HG03139 (cell line): ENCODE results near the gene CENPX.

ENCODE experiments used
- ATAC-seq: cut with Tn5 transposase; IDR thresholded peaks from one replicate; pipeline ENCODE4 v1.9.1; 2021; ENCODE audit not compliant: unreplicated experiment

CENPX gene

DNA sequence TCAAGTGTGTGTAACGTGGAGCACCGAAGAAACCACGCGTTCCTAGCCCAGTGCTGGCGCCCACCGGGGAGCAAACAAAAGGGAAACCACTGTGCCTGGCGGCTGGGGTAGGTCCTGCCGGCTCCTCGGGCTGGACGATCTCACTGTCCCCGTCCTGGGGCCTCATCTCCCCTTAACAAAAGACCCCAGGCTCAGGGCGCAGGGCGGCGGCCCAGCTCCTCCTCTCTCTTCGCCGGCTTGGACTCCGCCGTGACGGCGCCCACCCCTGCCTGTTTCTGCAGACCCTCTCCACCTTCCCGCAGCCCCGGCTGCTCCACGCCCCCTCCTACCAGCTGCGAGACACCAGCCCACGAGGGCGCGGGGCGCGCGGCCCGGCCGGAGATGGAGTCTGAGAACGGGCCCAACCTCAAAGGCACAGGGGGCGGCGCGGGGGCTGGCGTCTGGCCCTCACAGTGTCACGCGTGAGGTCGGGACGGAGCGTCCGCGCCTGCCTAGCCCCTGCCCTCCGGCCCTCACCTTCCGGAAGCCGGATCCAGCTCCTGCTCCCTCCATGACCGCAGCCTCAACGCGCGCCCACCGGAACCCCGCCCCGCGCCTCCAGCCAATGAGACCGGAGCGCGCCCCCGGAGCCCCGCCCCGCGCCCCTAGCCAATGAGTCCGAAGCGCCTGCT lies at the start of gene CENPX:
CENPX (minus strand) TSS at position 569 of the 671 bp plus-strand sequence; CDS start at position 552, 17 bp downstream.
- ATAC-seq = no peak

DNA sequence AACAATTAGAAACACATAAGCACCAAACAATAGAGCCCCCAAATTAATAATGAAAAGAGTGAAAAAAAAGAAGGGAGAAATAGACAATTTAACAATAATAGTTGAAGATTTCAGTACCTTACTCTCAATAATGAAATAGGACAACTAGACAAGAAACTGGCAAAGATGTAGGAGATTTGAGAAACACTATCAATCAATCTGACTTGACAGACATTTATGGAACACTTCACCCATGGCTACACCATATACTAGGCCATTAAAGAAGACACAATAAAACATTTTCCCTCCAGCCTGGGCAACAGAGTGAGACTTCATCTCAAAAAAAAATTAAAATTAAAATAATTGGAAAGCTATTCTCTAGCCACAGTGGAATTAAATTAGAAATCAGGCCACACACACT lies 47.9 kb upstream of the CENPX start:
- ATAC-seq = no peak

DNA sequence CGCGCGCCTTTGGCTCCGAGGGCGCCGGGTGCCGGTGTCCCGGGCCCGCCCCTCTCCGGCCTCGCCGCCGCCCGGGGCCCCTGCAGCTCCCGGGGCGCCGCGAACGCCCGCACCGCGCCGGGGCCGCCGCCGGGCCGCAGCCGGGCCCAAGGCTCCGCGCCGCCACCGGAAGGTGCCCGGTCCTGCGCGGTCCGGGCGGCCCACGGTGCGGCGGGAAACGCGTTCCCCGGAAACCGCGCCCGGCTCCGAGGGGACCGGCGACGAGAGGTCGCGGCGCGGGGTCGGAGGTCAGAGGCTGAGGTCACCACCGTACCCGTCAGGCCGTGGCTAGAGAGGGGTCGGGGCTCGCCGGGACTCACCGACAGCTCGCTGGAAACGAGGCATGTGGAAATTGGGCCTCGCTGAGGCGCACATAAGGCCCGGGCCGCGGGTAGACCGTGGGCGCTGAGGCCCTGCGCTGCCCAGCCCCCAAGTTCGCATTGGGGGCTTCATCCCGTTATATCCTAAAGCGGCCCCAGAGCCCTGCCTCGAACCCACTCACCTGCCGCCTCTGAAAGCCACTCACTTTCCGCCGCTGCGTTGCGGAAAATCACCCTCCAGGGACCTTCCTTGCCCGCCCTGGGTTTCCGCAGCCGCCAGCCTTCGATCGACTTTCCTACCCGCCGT lies 43.1 kb upstream of the CENPX start, which contains the start of gene DUS1L:
DUS1L (minus strand) TSS at position 167 of the 666 bp plus-strand sequence. CDS start 745 bp downstream, outside the sequence.
- peak; percentile 44 for ATAC-seq

DNA sequence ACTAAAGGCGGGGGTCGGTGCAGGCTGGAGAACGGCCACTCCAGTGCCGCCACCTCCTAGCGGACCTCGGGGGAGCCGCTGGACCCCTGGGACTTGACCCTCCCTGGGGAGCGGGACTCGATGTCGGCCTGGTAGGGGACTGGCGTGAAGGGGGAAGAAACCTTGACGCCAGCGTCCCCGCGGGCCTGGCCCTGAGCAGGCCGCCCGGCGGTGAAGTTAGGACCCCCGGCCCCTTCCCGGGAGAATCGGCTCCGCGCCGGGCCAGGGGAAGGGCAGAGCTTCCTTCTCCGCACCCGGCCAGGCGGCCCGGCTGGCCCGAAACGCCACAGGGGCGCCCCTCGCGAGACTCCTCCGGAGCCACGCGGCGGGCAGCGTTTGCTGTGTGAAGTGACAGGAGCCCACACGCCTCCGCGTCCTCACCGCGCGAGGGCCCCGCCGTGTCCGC lies 42.5 kb upstream of the CENPX start:
- peak; percentile 17 for ATAC-seq

DNA sequence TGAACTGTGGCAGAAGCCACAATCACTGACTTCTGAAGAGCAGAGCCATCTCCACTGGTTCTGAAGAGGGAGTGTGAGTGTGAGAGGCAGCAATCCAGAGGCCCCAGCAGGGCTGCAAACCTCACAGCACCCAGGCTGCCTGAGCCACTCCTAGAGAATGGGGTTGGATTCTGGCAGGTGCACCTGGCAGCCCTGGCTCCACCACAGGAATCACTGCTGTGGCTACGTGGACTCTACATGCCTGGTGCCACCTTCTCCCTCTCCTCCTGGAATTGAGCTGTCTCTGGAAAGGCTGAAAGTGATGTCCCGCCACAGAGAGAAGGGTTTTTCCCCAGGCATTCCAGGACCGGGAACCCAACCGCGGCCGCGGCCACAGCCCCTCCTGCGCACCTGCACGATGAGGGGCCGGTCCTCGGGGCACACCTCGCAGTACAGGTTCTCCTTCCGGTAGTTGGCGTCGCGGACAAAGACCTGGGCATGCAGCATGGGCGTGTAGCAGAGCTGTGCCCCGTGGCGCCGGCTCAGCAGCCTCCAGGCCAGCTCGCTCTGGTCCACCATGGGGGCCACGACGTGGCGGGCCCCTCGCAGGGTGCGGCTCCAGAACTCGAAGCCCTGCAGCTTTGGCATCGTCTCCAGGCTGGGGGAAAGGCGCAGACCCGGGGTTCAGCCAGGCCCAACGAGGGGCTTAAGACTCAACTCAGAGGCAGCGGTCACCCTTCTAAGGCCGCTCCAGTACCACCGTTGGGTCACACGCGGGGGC lies 41.9 kb upstream of the CENPX start:
- no peak for ATAC-seq

DNA sequence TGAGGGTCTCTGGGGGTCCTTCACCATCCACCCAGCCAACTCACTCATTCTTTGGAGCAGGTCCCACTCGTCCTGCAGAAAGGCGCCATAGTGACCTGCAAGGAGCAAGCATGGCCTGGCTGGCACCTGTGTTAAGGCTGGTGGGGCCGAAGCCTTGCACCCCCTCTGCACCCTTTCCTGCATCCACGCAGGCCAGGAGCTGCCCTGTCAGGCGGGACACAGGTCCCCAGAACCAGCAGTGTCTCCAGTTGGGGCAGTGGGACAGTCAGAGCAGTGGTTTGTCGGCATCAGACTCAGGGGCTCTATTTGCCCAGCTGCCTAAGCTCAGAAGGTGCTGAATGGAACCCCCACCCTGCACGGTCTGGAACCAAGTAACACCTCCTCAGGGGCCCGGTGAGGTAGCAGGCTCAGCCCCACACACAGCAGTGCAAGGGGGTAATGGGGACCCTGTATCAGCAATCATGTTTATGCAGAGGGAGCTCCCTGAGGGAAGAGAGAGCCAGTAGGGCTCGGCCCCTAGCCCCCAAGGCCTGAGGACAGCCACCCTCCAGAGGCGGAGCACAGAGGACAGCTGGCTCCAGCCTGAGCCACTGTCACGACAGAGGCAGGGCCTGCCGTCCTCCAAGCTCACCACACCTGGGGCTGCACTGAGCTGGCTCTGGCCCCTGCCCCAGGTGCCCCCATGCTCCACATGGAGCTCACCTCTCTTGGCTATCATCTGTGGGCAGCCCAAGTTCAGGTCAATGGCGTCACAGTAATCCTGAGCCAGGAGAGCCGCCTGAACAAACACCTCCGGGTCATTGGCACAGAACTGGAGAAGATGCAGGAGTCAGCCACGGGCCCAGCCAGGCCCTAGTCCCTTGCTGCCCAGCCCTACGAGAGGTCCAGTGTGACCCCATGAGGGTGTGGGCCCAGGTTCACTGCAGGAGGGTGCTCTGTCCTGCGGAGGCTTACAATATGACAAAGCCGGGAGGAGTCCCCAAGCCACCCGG lies 41.0 kb upstream of the CENPX start:
- no peak for ATAC-seq

DNA sequence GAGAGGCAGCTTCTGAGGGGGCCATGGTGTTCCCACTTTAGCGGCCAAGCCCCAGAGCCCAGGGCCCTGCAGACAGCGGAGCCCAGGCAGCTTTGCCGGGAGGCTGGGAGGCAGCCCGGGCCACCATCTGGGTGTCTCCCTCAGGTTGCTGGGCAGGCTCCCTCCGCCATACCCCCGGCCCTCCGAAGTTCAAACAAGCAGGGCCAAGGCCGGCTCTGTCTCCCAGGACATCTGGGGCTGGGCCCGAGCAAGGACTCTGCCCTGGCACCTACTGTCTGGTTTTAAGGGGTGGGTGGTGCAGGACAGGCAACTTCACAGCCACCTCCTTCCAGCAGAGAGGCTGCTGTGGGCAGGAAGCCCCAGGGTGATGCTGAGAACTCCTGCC lies 40.3 kb upstream of the CENPX start:
- no peak for ATAC-seq

DNA sequence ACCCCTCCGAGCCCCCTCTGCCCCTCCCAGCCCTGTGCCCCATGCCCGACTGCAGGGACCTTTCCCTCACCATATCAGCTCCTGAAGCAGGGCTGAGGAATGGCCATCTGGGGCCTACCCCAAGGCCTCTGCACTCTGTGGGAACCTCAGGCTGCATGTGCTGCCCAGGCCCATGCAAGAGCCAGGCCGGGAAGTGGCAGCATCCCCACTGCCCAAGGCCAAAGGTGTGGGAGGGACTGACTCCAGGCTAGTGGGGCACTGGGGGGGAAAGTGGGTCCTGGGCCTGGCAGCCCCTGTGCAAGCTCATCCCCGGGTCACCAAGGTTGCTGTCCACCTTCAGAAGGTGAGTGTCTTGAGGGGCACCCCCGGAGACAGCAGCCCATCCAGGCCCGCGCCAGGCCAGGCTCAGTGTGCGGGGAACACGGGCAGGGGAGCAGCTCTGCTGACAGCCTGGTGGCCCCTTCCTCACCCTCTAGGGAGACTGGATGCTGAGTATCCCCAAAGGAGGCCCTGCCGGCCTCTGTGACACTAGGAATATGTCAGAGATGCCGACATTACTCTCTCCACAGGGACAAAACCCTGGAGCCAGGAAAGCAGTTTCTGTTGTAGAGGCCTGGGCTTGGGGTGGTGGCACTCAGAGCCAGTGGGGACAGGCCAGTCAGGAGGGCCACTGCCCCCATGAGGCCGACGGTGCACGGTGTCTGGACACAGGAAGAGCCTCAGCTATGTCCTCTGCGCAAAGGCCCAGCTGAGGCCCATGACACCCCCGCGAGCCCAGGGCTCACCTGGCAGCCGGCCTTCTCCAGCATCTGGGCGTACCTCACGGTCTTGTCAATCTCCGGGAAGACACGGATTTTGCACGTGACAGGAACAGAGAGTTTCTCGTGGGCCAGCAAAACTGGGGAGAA lies 39.7 kb upstream of the CENPX start:
- no peak for ATAC-seq

DNA sequence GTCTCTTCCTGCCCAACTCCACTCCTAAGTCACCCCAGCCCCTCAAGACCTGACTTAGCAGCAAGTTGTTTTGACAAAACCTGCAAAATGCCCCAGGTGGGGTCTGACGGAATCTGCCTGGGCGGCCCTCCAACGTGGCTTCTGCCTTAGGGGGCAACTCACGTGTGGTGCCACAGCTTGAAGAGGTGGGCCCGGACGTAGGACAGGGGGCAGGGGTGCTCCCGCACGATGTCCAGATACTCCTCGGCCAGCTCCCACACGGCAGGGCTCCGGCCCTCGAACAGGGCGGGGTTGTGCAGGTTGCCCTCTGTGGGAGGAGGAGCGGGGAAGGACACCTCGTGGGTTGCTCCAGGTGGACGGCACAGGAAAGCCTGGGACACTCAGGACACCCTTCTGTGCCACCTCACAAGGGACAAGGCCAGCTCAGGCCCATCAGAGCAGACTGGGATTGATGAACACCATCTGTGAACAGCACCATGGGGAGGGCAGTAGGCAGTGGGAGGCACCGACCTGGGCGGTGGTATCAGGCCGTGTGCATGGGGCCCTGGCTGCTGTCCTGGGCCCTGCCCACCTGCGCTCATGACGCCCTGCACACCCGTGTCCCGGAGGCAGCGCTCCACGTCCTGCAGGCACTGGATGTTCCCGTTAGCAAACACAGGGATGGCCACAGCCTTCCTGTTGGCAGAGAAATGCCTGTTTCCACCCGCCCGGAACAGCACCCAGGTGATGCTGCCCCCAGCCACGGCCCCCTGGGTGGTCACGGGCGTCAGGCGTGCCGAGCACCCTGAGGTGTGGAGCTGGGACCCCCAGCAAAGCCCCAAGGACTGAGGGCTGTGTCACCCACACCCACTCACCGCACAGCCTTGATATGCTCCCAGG lies 38.6 kb upstream of the CENPX start:
- no peak for ATAC-seq

DNA sequence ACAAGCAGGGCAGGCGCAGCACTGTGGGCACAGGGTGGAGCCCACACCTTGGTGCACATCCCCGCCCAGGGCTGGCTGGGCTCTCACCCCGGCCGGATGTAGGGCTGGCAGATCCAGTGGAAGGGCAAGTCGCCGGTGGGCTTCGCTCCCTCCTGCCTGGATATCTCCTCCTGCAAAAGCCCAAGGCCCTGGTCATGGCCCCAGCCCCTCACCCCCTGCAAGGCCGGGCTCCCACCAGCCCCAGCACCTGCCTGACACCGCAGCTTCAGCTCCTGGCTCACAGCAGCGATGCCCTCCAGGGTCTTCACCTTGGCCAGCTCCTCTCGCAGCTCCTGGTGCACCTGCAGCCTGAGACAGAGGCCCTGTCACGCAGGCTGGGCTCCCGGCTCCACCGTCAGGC lies 37.9 kb upstream of the CENPX start:
- no peak for ATAC-seq

DNA sequence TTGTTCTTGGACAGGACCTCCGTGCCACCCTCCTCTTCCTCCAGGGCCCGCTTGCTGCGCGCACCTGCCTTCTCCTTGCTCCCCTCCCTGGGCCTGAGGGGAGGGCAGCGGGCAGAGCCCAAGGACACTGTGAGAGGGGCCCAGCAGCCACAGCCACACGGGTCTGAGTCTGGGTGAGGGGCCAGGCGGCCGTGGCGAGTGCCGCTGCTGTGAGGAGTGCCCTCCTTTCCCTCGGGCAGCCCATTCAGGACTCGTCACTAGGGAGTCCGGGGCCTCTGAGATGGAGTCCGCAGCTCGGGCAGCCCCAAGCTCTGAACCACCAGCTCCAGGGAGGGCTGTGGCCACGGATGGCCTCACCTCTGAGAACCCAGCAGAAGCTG lies 37.3 kb upstream of the CENPX start:
- ATAC-seq = no peak

DNA sequence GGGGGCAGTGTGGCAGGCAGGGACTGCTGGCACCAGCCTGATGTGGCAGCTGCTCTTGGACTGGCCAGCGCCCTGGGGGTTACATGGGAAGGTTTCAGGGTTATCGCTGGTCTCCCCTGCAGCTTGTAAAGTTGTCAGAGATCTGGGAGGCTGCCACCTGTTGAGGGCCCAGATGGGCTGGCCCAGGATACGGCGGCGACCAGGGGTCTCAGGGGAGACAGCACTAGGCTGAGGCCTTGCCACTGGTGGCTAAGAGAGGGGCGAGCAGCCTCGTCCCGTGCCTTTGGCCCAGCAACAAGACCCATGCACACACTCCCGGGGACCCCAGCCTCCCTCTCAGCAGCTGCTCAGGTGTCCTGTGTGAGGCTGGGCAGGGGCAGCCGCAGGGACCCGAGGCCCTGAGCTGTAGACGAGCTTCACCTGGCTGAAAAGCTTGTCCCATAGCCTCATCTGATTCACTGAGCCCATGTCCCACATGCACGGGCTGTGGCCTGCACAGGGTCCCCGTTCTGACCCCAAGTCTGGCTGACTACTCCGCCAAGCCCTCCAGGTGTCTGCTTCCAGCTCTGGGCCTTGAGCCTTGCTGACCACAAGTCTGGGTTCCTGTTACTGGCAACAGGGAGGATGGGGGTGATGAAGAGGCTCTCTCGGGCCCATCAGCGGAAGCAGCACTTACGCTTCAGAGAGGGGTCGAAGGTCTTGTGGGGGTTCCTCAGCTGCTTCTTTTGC lies 36.8 kb upstream of the CENPX start:
- ATAC-seq = no peak

DNA sequence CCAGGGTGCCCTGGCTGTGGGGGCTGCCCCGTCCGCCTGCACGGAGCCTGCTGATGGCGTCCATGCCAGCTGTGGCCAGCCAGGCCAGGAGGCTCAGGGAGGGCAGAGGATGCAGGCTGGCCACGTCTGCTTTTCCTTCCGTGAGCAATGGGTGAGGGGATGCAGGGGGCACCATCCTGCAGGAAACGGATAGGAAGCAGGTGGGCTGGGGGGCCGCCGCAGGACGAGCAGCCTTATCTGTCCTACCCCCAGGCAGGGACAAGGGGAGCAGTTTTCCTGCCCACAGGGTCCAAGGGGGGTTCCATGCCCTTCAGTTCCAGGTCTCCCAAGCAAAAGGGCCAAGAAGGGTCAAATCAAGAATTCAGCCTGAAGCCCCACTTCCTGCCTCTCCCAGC lies 36.2 kb upstream of the CENPX start:
- no peak for ATAC-seq

DNA sequence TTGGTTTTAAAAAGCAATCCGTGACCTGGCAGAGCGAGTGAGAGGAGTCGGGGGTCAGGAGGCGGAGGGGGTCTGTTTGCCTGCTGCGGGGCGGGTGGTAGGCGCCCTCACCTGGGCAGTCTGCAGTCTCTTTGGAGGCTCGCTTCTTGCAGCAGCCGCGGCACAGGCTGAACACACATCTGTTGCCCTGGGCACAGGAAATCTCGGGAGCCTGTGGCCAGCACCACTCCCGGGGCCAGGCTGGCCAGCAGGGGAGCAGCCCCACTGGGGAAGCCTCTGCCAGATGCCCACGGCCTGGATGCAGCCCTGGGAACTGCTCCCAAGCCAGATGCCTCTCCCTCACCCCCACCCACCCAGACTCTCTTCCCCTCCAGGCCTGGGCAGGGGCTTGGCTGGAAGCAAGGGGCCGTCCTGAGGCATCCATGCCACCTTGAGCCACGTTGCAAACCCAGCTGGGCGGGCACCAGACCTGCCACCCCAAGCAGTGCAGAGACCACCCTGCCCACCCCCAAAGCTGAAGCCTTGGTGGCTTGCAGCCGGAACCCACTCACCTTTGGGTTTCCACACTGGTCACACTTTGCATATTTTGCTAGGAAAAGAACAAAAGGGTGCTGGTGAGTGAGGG lies 35.7 kb upstream of the CENPX start:
- ATAC-seq = no peak

DNA sequence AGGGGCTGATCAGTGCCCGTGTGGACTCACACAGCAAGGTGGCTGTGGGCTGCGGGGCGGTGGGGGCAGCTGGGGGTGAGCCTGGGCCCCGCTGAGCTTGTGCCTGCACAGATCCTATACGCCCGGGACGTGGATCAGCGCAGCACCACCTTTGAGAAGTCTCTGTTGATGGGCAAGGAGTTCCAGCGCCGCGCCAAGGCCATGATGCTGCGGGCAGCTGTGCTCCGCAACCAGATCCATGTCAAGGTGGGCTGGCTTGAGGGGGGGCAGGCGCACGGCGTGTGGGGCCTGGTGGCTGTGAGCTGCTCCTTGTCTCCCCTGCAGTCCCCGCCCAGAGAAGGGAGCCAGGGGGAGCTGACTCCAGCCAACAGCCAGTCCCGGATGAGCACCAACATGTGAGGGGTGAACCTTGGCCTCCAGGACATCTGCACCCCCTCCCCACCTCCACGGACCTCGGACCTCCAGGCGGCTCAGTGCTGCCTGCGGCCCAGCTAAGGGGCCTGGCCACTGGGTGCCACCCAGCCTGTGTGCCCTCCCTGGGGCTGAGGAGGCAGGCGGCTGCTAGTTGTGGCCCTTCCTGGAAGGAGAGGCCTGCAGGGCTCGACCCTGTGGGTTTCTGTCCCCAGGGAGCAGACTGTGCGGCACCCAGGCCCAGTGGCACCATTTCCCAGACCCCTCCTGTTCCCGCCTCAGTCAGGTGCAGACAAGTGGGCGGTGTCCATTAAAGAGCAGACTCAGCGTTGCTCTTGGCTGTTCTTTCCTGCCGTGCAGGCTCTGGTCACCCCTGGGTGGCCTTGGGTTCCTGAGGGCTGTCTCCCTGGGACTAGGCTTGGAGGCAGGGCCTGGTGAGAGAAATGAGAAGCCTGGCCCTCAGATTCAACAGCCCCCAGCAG lies 34.3 kb upstream of the CENPX start:
- ATAC-seq = no peak

DNA sequence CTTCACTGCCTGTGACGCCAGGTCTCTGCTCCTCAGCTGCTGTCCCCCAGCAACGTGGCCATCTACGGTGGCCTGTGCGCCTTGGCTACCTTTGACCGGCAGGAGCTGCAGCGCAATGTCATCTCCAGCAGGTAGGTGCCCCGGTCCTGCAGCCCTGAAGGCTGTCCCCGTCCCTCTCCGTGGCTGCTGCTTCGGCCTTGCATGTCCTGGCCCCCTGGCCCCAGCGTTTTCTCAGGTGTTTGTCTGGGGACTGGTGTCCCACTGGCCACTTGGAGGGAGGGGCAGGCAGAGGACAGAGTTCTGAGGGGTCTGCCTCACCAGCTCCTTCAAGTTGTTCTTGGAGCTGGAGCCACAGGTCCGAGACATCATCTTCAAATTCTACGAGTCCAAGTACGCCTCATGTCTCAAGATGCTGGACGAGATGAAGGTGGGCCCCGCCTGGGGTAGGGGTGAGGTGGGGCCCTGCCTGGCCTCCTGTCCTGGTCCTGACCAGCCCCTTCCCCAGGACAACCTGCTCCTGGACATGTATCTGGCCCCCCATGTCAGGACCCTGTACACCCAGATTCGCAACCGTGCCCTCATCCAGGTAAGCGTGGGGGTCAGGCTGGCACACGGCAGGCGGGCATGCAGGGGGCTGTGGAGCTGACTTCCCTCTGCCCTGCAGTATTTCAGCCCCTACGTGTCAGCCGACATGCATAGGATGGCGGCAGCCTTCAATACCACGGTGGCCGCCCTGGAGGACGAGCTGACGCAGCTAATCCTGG lies 33.5 kb upstream of the CENPX start:
- no peak for ATAC-seq
